ENCODE data around the gene RACK1. TPM values are rescaled to one million over a fixed set of nuclear protein-coding genes. Genes with fewer than 3 reads are reported as not detected.
A peak's percentile ranks its signal among the peaks of the same experiment; 100 is the strongest.

The RACK1 gene
- total and polyA plus RNA-seq, 2 of the 8 experiments (the other 6 are each of a cell fraction or from before 2014, with no cell fraction given) = 2,589 to 7,971 TPM

- Histone ChIP-seq H2BK12ac (ENCODE audit: low read depth, low read length) (no peak overlapping the region), H3K9ac (replicated peaks in 1 of 4; ENCODE audit: extremely low read depth in 1 of 4, low read depth in 3 of 4, low read length in 3 of 4) (no peak overlapping the region), H3K4me2 (ENCODE audit: insufficient read depth in 1 of 2, low read depth in 2 of 2, low read length in 2 of 2) (peak overlapping the region; percentile 1 to 15; a peak in 2 of 4 replicates), H3K79me2 (ENCODE audit: control insufficient read depth in 1 of 2, insufficient read depth in 2 of 2, low read length in 2 of 2) (no peaks in the 10 kb centered on the region), H2AFZ (ENCODE audit: low read length) (no peak overlapping the region), H2BK5ac (ENCODE audit: low read depth, low read length) (no peak overlapping the region), H4K5ac (ENCODE audit: insufficient read length, low read depth, low read length) (no peak overlapping the region), H2BK120ac (replicated peaks; ENCODE audit: low read depth, low read length) (no peak overlapping the region), H3K56ac (replicated peaks; ENCODE audit: insufficient read length, low read depth, low read length) (no peak overlapping the region), H3K18ac (ENCODE audit: extremely low read depth, low read length) (no peak overlapping the region), H3K27ac (ENCODE audit: low read depth, low read length) (no peak overlapping the region), H2BK15ac (ENCODE audit: low read length) (no peak overlapping the region), H2AK5ac (ENCODE audit: low read depth, low read length) (no peak overlapping the region), H3K23ac (ENCODE audit: insufficient read length) (no peak overlapping the region), H2BK20ac (ENCODE audit: low read length) (no peak overlapping the region), H4K91ac (replicated peaks; ENCODE audit: insufficient read length, low read length) (no peak overlapping the region), H3K36me3 (ENCODE audit: control insufficient read depth in 2 of 4, insufficient read depth in 4 of 4, low read length in 3 of 4) (peaks cover 0 to 7% (median 0%) of the 10 kb centered on the region in 4 experiments; a peak in 1 of 8 replicates), H3K23me2 (ENCODE audit: low read depth, low read length) (peaks cover 17% of the 10 kb centered on the region; the same call in 1 of the 2 replicates), H3K4me3 (ENCODE audit: extremely low read depth in 1 of 4, insufficient read depth in 2 of 4, low read depth in 3 of 4, low read length in 4 of 4) (no peak overlapping the region), H3K14ac (ENCODE audit: insufficient read length) (no peak overlapping the region), H3K9me3 (ENCODE audit: insufficient read depth in 2 of 2, low read depth in 1 of 2, low read length in 1 of 2) (no peaks in the 10 kb centered on the region), H3K4ac (replicated peaks; ENCODE audit: insufficient read length, low read depth, low read length) (no peak overlapping the region), H4K20me1 (replicated peaks in 1 of 2; ENCODE audit: control insufficient read depth in 1 of 2, insufficient read depth in 2 of 2, low read length in 2 of 2) (peaks cover 2 to 3% of the 10 kb centered on the region in 2 experiments), H3K79me1 (ENCODE audit: low read depth, low read length) (no peaks in the 10 kb centered on the region), H3K27me3 (replicated peaks in 1 of 4; ENCODE audit: control insufficient read depth in 3 of 4, extremely low read depth in 1 of 4, insufficient read depth in 3 of 4, low read length in 3 of 4) (peaks cover 28 to 70% (median 55%) of the 10 kb centered on the region in 4 experiments), H3K4me1 (replicated peaks in 1 of 4; ENCODE audit: control insufficient read depth in 3 of 4, insufficient read depth in 4 of 4, low read length in 3 of 4) (peaks cover 9 to 32% (median 21%) of the 10 kb centered on the region in 4 experiments), H4K8ac (ENCODE audit: extremely low read depth, insufficient read depth, low read length) (no peak overlapping the region)
- CTCF ChIA-PET (ENCODE audit: partially characterized antibody) = interaction anchor here (3.3 to 14.5 kb wide), 2 partner anchors 11 to 12 kb away, joined by 13 to 197 read pairs; no protein-coding TSS in a partner anchor
- WGBS, 2 experiments (ENCODE audit: extremely low coverage in 1 of 2, insufficient coverage in 1 of 2, insufficient read length in 1 of 2, insufficient replicate concordance in 2 of 2, low coverage in 1 of 2, low lambda C conversion rate in 2 of 2, missing lambda C conversion rate in 1 of 2) = 48% methylated on average over 4 of the region's 4 CpGs; no CpG with 5 or more reads in 1 of the 2 experiments
- POLR2A ChIA-PET (ENCODE audit: partially characterized antibody) = interaction anchor here (1.9 to 8.4 kb wide), 4 partner anchors 8 to 42 kb away, joined by 5 to 90 read pairs (median 46); no protein-coding TSS in a partner anchor
- FAIRE-seq (no peak), DNase-seq (ENCODE audit: low read depth in 1 of 2, low spot score in 2 of 2) (no peak)
- no peak for TF ChIP-seq EZH2 (IDR thresholded peaks at IDR 0.05; ENCODE audit: low read depth, low read length, severe bottlenecking)
- TF ChIP-seq CTBP2 (IDR thresholded peaks at IDR 0.05; ENCODE audit: borderline replicate concordance, insufficient read depth, insufficient read length, low read length) = no peak
- no peak for TF ChIP-seq KDM5A (IDR thresholded peaks at IDR 0.05; ENCODE audit: low read length)
- TF ChIP-seq TBP (IDR thresholded peaks at IDR 0.05; ENCODE audit: low read depth, low read length) = no peak
- TF ChIP-seq SP4 (IDR thresholded peaks at IDR 0.05; ENCODE audit: low read length) = no peak
- no peak for TF ChIP-seq JUND (IDR thresholded peaks at IDR 0.05; ENCODE audit: low read length)
- no peak for TF ChIP-seq RNF2 (IDR thresholded peaks at IDR 0.05; ENCODE audit: borderline replicate concordance, low read depth, low read length, missing control alignments, poor library complexity, severe bottlenecking)
- no peak for TF ChIP-seq CHD2 (IDR thresholded peaks at IDR 0.05; ENCODE audit: low read length)
- no peak for TF ChIP-seq KDM1A (IDR thresholded peaks at IDR 0.05; ENCODE audit: borderline replicate concordance, low read length)
- no peak for TF ChIP-seq POLR2AphosphoS5 (IDR thresholded peaks at IDR 0.05; ENCODE audit: low read depth, low read length)
- no peak for TF ChIP-seq TAF7 (optimal IDR thresholded peaks at IDR 0.05; ENCODE audit: borderline replicate concordance, low read depth, low read length)
Measured at GRCh38 chr5:181200816-181201215, 42.9 kb downstream of the RACK1 start.
